ENCODE data around the gene RLN3. TPM values are rescaled to one million over a fixed set of nuclear protein-coding genes. Genes with fewer than 3 reads are reported as not detected.

The RLN3 gene
- total and polyA plus RNA-seq, 10 of the 15 experiments (the other 5 are each of a cell fraction or from before 2014, with no cell fraction given) = not detected

- no peak for TF ChIP-seq SIX5 (IDR thresholded peaks at IDR 0.05; ENCODE audit: low read depth, low read length, severe bottlenecking)
- no peak for TF ChIP-seq SMAD1 (IDR thresholded peaks at IDR 0.05; ENCODE audit: low read depth, partially characterized antibody)
- TF ChIP-seq ZNF592 (IDR thresholded peaks at IDR 0.05) = no peak
- TF ChIP-seq TCF3 (IDR thresholded peaks at IDR 0.05; ENCODE audit: borderline replicate concordance, insufficient read depth, low read depth, low read length) = peak; percentile 85
- TF ChIP-seq SIN3A (IDR thresholded peaks at IDR 0.05; ENCODE audit: low read depth, low read length) = no peak
- no peak for TF ChIP-seq WRNIP1 (IDR thresholded peaks at IDR 0.05; ENCODE audit: borderline replicate concordance, low read depth, low read length)
- peak; percentile 42; the same call in 1 of the 2 replicates for TF ChIP-seq RFX5 (IDR thresholded peaks at IDR 0.05; ENCODE audit: low read depth, low read length)
- TF ChIP-seq CBX5 (IDR thresholded peaks at IDR 0.05; ENCODE audit: low read depth) = no peak
- TF ChIP-seq E4F1 (IDR thresholded peaks at IDR 0.05; ENCODE audit: borderline replicate concordance, partially characterized antibody) = no peak
- no peak for TF ChIP-seq NKRF (conservative IDR thresholded peaks at IDR 0.05)
- no peak for TF ChIP-seq ZNF24 (IDR thresholded peaks at IDR 0.05)
- TF ChIP-seq SKIL (IDR thresholded peaks at IDR 0.05; ENCODE audit: low read depth, poor library complexity, severe bottlenecking) = peak; percentile 63
- TF ChIP-seq FOS (IDR thresholded peaks at IDR 0.05; ENCODE audit: borderline replicate concordance, extremely low read depth, insufficient read length) = no peak
- peak; percentile 94 for TF ChIP-seq PAX5 (IDR thresholded peaks at IDR 0.05; ENCODE audit: borderline replicate concordance, low read depth, low read length)
- no peak for TF ChIP-seq ATF2 (IDR thresholded peaks at IDR 0.05; ENCODE audit: low read length)
- TF ChIP-seq SP1 (IDR thresholded peaks at IDR 0.05; ENCODE audit: low read depth, low read length) = peak; percentile 60
- peak; percentile 55; the same call in 1 of the 2 replicates for TF ChIP-seq MXI1 (IDR thresholded peaks at IDR 0.05; ENCODE audit: low read depth, low read length)
- TF ChIP-seq IRF4 (IDR thresholded peaks at IDR 0.05; ENCODE audit: low read depth, low read length) = 0 out of 2 replicates have a peak, but pooled peaks have one; percentile 10
Observed at GRCh38 chr19:13986348-13986904, 41.5 kb upstream of the RLN3 start (continued).
